ELF-1 (cell line): ENCODE measurements around the gene MAGEA4.
"Not testable (repeated sequence)": the region's sequence is repeated elsewhere in the genome, so short reads cannot be mapped to it uniquely, and the experiment has no call there.

ENCODE experiments used
- DNase-seq: peaks from one replicate; pipeline ENCODE4 v3.0.0-alpha.2; 2016; ENCODE audit warnings: low read depth, low spot score

MAGEA4 gene, protein sequence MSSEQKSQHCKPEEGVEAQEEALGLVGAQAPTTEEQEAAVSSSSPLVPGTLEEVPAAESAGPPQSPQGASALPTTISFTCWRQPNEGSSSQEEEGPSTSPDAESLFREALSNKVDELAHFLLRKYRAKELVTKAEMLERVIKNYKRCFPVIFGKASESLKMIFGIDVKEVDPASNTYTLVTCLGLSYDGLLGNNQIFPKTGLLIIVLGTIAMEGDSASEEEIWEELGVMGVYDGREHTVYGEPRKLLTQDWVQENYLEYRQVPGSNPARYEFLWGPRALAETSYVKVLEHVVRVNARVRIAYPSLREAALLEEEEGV

DNA sequence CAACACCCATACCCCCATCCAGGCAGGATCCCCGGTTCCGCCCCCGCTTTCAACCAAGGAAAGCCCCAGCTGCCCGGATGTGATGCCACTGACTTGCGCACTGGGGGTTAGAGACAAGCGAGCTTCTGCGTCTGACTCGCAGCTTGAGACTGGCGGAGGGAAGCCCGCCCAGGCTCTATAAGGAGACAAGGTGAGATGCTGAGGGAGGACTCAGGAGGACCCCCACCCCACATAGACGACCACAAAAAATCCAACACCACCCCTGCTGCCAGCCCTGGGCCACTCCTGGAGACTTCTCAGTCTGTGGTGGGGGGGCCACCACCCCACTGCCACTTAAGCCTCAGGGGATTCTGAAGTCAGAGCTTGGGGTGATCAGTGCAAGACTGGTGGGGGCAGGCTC lies at the start of gene MAGEA4:
Gene MAGEA4 (plus strand): TSS at position 110 of the 400 bp plus-strand sequence. CDS start 10,776 bp downstream, outside the sequence.
- DNase-seq = no peak

DNA sequence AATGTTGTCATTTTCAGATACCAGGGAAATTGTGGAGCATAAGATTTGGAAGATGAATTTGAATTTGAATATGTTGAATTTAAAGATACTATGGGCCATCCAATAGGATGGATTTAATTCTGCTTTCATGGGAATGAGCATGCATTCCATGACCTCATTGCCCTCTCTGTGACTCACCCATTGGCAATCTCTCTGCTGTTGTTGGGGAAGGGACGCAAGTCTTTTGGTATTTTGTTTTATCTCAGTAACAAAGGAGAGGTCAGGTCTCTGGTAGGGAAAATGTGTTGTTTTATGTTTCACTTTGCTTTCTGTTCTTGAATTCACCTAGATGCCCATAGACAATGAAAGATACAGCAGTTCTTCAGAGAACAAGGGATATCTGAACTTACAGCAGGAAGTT lies 42.1 kb upstream of the MAGEA4 start:
- no peak for DNase-seq

DNA sequence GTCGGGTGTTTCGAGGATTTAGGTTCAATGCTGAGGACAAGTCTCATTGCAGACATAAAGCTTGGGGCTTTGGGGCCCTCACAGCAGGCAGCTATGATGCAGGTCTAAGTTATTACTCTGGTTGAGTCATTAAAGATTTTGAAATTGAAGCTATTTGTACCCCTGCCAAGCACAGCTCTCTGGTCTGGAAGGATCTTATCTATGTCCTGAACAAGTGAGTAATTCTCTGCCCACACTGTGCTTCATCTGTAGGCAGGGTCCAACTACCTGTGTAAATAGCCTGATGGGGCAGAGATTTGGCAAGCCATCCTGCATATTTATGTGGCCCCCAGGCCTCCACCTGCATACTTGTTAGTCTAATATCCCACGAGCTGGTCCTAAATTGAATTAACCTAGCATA lies 41.4 kb upstream of the MAGEA4 start:
- DNase-seq = no peak

DNA sequence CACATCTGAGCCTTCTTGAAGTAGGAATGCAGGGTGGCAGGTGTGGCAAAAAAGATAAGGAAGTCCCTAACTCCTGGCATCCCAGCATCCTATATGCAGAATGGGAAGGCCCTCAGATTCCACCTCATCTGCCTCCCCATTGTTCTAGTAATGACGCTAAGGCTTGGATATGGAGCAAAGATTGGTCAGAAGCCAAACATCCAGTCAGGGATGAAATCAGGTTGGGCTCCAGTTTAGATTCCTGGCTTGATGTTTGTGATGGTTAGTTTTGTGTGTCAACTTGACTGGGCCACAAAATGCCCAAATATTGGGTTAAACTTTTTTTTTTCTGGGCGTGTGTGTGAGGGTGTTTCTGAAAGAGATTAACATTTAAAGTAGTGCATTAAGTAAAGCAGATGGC lies 39.6 kb upstream of the MAGEA4 start:
- DNase-seq = no peak

DNA sequence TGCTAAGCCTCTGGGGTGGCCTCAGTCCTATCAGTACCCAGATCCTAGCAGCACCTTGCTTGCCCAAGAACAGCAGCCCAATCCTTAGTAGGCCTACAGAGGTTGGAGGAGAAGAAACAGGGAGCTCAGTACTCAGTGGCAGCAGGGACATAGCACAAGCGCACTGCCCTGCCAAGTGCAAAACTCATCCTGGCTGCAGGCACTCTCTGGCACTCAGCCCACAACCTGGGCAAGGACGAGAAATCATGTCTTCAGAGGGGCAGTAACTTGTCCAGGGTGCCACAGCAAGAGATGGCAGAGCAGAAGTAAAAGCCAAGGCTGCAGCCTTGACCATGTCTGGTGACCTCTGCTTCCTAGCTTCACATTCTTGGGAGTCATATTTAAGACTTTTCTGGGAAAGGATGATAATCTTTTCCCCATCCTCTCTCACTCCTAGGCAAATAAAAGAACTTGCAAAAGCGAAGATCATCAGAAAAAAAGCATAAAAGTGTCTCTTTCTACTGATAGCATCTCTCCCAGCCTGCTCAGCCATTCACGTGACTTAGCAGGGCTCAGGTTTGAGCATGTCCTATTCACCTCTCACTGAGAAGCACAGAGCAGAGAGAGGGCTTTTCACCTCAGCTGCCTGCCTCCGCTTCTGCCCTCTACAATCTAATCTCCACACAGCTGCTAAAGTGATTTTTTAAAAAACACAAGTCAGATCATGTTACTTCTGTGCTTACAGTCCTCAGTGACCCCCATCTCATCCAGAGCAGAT lies 37.2 kb upstream of the MAGEA4 start:
- no peak for DNase-seq

DNA sequence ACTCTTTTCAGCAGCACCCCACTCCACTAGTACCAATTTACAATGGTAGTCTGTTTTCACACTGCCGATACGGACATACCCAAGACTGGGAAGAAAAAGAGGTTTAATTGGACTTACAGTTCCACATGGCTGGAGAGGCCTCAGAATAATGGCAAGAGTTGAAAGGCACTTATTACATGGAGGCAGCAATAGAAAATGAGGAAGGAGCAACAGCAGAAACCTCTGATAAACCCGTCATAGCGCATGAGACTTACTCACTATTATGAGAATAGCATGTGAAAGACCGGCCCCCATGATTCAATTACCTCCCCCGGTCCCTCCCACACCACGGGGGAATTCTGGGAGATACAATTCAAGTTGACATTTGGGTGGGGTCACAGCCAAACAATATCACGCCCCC lies 34.1 kb upstream of the MAGEA4 start:
- no peak for DNase-seq

DNA sequence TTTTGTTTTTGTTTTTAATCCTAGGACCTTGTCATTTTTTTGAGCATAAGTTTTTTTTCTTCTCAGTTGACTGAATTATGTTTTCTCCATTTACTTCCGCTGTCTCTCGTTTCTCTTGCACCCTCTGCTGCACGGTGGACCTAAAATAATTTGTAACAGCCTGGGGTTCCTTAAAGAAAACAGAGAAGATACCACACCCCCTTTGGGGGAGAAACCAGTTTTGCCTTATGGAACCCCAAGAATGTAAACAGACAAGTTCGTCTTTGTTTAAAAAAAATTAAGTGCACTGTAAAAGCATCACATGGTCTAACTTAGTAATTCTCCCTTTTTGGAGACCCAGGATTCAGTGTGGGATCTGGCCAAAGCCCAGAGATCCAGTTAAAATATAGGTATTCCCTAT lies 32.8 kb upstream of the MAGEA4 start:
- DNase-seq = no peak

DNA sequence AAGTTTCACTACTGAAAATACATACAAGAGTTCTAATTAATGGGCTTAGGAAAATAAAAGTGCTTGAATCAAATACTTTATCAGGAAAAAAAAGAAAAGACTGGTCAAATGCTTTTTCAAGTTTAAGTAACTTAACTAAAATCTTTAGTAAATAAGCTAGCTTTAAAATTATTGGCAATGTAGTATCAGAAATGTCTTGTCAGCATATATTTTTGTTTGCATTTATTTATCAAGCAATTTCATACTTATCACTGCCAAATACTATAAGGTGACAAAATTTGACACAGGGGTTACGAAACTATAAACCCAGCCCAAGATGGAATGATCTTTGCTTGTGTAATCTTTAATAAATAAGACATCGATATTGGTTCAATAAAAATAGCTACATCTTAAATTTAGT lies 31.8 kb upstream of the MAGEA4 start:
- no peak for DNase-seq

DNA sequence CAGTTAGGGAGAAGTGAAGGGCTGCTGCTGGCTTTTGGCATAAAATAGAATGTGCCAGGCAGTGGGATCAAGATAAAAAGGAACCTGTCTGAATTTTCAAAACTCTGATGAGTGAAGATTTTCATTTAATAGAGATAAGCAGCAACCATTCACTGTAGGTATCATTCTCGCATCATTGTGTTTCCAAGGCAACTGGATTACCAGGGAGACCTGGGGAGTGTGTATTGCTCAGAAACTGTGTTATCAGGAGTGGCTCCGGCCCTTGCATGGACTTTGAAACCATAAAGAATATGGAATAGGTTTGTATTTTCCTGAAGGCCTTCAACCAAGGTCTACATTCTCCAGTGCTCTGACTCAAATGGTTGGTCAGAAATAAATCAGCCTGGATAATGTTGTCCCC lies 23.3 kb upstream of the MAGEA4 start:
- no peak for DNase-seq

DNA sequence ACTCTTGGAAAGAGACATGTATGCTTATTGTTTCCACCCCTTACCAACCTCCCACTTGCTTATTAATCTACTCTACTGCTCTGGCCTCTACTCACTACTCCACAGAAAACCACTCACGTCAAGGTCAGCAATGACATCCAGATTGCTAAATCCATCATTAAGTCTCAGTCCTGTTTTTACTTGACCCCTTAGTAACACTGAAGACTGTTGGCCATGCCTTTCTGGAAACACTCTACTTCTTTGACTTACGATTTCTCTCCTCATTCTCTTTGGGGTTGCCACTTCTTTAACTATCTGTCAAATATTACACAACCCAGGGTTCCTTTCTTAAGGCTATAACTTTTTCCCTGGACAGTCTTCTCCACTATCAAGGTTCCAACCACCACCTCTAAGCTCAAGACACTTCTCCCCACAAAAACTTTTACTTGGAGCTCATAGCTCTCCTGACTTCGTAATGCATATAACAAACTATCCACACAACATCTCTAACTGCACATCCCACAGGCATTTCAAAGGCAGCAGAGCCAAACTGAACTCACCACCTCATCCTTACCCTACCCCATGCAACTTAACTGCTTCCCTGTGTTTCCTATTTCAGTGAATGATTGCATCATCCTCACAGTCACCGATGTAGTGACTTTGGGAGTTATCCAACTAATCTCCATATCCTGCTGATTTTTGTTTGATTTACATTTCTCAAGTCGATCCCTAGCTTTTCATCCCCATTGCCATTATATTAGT lies 15.8 kb upstream of the MAGEA4 start:
- no peak for DNase-seq

DNA sequence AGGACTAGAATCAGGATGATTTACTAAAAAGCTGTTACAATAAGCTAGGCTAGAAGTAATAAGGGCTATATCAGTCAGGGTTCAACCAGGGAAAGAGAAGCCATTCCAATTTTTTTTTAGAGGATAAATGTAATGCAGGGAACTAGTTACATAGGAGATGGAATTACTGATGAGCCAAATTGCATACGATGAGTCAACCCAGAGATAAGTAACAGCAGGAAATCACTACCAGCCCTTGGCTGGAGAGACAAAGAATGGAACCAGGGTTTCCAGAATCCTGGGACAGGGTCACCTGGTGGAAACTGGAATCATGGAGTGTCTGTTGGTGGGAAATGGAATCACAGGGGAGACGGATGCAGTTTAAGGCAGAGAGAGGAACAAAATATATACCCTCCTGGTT lies 13.1 kb upstream of the MAGEA4 start:
- no peak for DNase-seq

DNA sequence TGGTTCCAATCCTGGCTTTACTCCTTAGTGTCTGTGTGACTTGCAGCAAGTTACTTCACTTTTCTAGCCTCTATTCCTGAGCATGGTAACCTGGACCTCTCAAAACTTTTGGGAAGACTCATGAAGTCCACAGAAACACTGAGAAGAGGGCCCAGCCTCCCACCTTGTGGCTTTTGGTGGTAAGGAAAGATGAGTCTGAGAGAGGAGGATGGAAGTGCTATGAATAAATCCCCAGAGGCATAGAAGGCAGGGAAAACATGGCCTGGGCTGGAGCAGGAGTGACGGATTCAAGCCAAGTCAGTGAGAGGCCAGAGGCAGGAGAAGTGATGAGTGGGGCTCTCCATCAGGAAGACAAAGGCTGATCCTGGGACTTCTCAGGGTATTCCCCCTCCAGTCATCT lies 10.9 kb upstream of the MAGEA4 start:
- DNase-seq = peak; percentile 2

DNA sequence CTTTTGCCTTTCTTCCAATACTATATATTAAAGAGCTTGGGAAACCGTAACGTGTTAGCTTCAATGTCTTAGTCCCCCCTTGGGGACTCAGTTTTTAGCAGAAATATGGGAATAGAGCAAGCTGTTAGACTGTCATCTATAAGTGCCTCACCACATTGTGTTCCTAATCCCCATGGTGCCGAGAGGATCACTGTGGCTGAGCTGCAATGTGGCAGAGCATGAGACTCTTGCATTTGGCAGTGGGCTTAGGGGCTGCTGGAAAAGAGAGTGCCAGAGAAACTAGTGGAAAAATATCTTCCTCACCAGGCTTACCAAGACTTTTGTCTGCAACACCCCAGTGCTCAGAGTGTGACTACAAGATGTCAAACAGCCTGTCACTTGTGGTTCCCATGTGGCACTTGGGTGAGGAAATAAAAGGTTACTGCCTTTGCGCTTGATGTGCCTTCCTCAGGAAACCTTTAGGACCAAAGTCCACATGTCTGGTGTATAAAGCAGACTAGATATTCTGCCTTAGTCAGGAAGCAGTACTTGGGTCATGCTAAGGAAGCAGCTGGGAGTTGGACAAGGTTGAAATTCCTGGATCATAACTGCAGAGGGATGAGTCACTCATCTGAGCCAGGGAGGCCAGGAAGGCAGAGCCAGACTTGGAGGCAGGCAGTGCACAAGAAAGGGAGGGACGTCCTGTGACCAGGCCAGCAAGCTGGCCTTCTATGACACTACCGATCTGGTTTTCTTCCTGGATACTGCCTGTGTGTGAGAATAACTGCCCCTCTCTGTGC lies 9.7 kb upstream of the MAGEA4 start:
- peak; percentile 9 for DNase-seq

DNA sequence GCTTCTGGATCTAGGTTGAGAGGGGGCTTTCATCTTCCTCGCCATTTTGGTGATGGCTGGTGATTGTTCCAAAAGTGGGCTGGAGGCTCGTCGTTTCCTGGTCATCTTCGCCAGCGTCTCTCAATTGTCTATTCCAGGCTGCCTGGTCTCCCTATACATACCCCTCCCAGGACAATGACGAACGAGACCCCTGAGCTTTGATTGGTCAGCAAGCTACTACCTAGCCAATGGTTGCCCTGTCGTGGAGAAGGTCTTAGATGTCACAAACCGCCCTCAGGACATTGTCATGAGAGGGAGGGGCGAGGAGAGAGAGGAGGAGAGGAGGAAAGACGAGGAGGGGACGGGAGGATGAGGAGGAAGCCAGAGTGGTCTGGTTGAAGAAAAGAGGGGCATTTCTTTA lies 7.7 kb upstream of the MAGEA4 start:
- no peak for DNase-seq

DNA sequence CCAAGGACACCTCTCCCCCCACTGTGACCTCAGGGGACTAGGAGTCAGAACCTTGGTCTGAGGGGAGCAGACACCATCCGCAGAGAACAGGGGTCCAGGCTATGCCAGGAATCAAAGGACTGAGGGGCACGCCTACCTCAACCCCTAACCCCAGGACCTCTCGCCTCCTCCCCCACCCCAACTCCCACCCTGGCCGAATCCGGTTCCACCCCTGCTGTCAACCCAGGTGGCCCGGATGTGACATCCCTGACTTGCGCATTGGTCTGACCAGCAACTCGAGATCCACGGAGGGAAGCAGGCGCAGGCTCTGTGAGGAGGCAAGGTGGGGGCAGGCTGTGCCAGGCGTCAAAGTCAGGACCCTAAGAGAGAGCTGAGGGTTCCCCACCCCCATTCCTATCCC lies 468 bp upstream of the MAGEA4 start:
- DNase-seq = no peak

DNA sequence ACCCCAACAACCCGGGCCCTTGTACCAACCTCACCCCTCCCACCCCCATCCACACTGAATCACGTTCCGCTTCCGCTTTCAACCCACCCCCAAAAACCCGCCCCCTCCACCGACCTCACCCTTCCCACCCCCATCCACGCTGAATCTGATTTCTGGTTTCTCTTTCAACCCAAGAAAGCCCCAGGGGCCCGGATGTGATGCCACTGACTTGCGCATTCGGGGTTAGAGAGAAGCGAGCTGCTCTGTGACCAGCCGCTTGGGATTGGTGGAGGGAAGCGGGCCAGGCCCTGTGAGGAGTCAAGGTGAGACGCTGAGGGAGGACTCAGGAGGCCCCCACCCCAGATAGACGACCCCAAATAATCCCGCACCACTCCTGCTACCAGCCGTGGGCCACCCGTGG lies 6.0 kb downstream of the MAGEA4 start:
- DNase-seq = not testable (repeated sequence)

DNA sequence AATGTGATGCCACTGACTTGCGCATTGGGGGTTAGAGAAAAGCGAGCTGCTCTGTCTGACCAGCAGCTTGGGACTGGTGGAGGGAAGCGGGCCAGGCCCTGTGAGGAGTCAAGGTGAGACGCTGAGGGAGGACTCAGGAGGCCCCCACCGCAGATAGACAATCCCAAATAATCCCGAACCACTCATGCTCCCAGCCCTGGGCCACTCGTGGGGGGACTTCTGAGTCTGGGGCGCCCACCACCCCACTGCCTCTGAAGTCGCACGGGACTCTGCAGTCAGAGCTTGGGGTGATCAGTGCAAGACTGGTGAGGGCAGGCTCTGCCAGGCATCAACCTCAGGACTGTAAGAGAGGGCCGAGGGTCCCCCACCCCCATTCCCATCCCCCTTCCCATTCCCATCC lies 6.9 kb downstream of the MAGEA4 start:
- no peak for DNase-seq

DNA sequence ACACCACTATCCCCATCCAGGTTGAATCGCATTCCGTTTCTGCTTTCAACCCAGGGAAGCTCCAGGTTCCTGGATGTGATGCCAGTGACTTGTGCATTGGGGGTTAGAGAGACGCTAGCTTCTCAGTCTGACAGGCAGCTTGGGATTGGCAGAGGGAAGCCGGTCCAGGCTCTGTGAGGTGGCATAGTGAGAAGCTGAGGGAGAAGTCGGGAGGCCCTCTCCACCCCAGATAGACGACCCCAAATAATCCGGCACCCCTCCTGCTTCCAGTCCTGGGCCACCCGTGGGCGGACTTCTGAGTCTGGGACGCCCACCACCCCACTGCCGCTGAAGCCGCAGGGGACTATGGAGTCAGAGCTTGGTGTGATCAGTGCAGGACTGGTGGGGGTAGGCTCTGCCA lies 7.4 kb downstream of the MAGEA4 start:
- DNase-seq = no peak

DNA sequence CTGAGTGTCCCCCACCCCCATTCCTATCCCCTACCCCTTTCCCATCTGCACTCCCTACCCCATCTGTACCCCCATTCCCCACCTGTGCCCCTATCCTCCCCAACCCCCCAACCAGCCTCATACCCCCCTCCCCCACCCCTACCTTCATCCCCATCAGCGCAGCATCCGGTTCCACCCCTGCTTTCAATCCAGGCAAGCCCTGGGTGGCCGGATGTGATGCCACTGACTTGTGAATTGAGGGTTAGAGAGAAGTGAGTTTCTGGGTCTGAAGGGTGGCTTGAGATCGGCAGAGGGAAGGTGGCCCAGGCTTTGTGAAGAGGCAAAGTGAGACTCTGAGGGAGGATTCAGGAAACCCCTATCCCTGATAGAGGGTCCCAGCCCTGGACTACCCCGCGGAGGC lies 7.8 kb downstream of the MAGEA4 start:
- no peak for DNase-seq

DNA sequence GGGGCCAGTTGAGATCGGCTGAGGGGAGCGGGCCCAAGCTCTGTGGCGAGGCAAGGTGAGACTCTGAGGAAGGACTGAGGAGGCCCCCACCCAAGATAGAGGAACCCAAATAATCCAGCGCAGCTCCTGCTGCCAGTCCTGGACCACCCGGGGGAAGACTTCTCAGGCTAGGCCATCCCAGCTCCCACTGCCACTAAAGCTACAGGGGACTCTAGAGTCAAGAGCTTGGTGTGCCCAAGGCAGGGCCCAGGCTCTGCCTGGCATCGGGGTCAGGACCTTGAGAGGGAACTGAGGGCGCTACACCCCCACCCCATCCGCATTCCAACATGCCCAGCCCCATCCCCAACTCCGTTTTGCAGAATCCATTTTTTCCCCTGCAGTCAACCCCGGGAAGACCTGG lies 8.6 kb downstream of the MAGEA4 start:
- no peak for DNase-seq

DNA sequence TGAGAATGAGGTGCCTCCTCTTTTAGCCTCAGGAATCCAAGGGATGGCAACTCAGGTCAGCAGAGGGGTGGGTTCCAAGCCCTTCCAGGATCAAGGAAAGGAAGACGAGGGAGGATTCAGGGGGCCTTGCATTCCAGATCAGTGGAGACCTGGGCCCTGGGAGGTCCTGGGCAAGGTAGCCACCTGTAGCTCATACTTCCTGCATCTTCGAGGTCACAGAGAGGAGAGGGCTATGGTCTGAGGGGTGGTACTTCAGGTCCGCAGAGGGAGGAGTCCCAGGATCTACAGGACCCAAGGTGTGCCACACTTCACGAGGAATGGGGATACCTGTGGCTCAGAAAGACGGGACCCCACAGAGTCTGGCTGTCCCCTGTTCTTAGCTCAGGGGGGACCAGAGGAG lies 9.2 kb downstream of the MAGEA4 start:
- no peak for DNase-seq

DNA sequence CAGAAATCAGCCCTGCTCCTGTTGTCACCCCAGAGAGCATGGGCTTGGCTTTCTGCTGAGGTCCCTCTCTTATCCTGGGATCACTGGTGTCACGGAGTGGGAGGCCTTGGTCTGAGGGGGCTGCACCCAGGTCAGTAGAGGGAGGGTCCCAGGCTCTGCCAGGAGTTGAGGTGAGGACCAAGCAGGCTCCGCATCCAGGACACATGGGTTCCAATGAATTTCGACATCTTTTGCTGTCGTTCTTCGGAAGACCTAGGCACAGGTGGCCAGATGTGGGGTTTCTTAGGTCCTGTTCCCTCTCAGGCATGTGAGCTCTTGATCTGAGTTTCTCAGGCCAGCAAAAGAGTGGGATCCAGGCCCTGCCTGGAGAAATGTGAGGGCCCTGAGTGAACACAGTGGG lies 10.0 kb downstream of the MAGEA4 start:
- no peak for DNase-seq
